ENCODE data around the gene KCND1.

Gene KCND1

DNA sequence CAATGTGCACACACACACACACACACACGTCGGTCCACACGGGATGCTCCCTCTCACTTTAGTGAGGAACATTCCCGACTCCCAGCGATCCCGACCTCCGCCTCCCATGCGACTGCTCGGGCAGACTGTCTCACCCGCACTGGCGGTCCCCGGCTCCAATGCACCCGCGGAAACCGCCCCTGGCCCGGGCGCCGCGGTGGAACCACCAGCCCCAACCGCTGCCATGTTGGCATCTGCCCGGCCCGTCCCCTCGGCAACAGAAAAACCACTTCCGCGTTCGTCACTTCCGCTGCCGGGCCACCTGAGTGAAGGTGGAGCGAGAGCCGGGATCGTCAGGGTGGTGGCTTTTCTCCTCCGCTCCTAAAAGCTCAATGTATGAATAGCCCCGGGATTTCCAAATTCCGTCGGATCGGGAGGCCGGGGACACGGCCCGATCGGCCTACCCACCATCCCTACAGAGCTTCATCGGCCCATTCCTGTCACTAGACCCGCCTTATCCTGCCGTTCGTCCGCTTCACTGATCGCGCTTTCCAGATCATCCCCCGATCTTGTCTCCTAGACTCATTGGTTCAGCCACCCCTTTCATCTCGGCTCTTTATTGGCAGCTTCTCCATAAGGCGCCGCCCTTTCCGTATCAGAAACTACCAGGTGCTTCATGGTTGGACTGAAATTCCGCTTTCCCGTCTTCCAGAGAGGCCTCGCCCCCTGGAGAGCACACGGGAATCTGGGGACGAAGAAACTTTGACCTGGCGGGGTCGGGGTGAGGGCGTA is 60.0 kb downstream of the KCND1 start, which contains the start of gene SLC35A2:
SLC35A2 (minus strand) TSS at position 235 of the 771 bp plus-strand sequence; CDS start at position 225, 10 bp downstream.
- peak; percentile 56 for DNase-seq (ENCODE audit: low spot score)

Measured in RKO (cell line).